Activated T-cell treated with anti-CD3 and anti-CD28 coated beads, Interleukin-2, amount 50 U/mL, for 72 hours (primary cell): ENCODE results near the gene F3. TPM values are rescaled to one million over a fixed set of nuclear protein-coding genes. Genes with fewer than 3 reads are reported as not detected.

Experiments
- ATAC-seq, 2 donors: fragments of 150-1000 bp; cut with Tn5 transposase; replicated peaks in 1 of 2; 2 replicates each; pipeline ENCODE4 v1.10.0; 2021; ENCODE audit warnings: moderate library complexity in 2 of 2, mild to moderate bottlenecking in 1 of 2
- DNase-seq, 2 donors: peaks; one replicate each; pipeline ENCODE4 v3.0.0; 2021 to 2022; ENCODE audit warnings: mixed read lengths in 1 of 2
- H3K27ac Mint-ChIP-seq: one replicate; pipeline ENCODE4 v1.8.0; 2022; ENCODE audit warnings: mild to moderate bottlenecking, moderate library complexity, mixed read lengths
- H3K27me3 Mint-ChIP-seq: one replicate; pipeline ENCODE4 v1.8.0; 2022; ENCODE audit warnings: low read depth, mixed read lengths
- H3K36me3 Mint-ChIP-seq, 2 donors: one replicate each; pipeline ENCODE4 v1.8.0; 2022; ENCODE audit warnings: mixed read lengths in 2 of 2, mild to moderate bottlenecking in 1 of 2; ENCODE audit not compliant: insufficient read depth in 2 of 2
- H3K4me1 Mint-ChIP-seq: one replicate; pipeline ENCODE4 v1.8.0; 2022; ENCODE audit warnings: low read depth, mixed read lengths
- H3K4me3 Mint-ChIP-seq, 2 donors: one replicate each; pipeline ENCODE4 v1.8.0; 2022; ENCODE audit warnings: mild to moderate bottlenecking in 2 of 2, mixed read lengths in 2 of 2, moderate library complexity in 2 of 2
- H3K9me3 Mint-ChIP-seq, 2 donors: one replicate each; pipeline ENCODE4 v1.8.0; 2022; ENCODE audit warnings: mixed read lengths in 2 of 2
- total RNA-seq, 2 donors: library from RNA; stranded (reverse); gene quantifications; one replicate each; pipeline ENCODE4 v1.2.3, GENCODE V29; 2022

Gene F3
- total RNA-seq, 2 donors from 2014 or later = 0.23 to 0.65 TPM

GRCh38 chr1:94544706-94545490 is 3.3 kb upstream of the F3 start:
- Mint-ChIP-seq H3K9me3 (no peaks in the 10 kb centered on the region), H3K36me3 (no peaks in the 10 kb centered on the region), H3K4me1 (peaks cover 26% of the 10 kb centered on the region), H3K27me3 (peaks cover 77% of the 10 kb centered on the region), H3K4me3 (no peak overlapping the region), H3K27ac (no peak overlapping the region)
- ATAC-seq (no peak), DNase-seq (no peak)

GRCh38 chr1:94543893-94544635 is 2.5 kb upstream of the F3 start:
- no peak for ATAC-seq
- H3K4me1 Mint-ChIP-seq = peaks cover 26% of the 10 kb centered on the region
- DNase-seq = no peak
- peaks cover 81% of the 10 kb centered on the region for H3K27me3 Mint-ChIP-seq
- H3K9me3 Mint-ChIP-seq = no peaks in the 10 kb centered on the region
- H3K27ac Mint-ChIP-seq = no peak overlapping the region
- no peaks in the 10 kb centered on the region for H3K36me3 Mint-ChIP-seq
- H3K4me3 Mint-ChIP-seq = no peak overlapping the region

- Mint-ChIP-seq H3K36me3 (no peaks in the 10 kb centered on the region), H3K4me3 (peak overlapping the region; percentile 6 to 89), H3K4me1 (peaks cover 26% of the 10 kb centered on the region), H3K27me3 (peaks cover 84% of the 10 kb centered on the region), H3K27ac (no peak overlapping the region), H3K9me3 (no peaks in the 10 kb centered on the region)
- ATAC-seq = no peak
- DNase-seq = no peak
Observed at GRCh38 chr1:94543001-94543400, 1.4 kb upstream of the F3 start.

- Mint-ChIP-seq H3K4me3 (peak overlapping the region; percentile 89 to 91), H3K4me1 (peaks cover 26% of the 10 kb centered on the region), H3K27ac (peak overlapping the region; percentile 44), H3K27me3 (peaks cover 80% of the 10 kb centered on the region), H3K9me3 (no peaks in the 10 kb centered on the region), H3K36me3 (no peaks in the 10 kb centered on the region)
- ATAC-seq = peak; percentile 20 to 24
- DNase-seq = no peak
Observed at GRCh38 chr1:94542088-94542870, 720 bp upstream of the F3 start.

GRCh38 chr1:94540440-94541245 is 916 bp downstream of the F3 start:
- Mint-ChIP-seq H3K4me1 (peaks cover 26% of the 10 kb centered on the region), H3K9me3 (no peaks in the 10 kb centered on the region)
- ATAC-seq = no peak

GRCh38 chr1:94539496-94539895 is 2.1 kb downstream of the F3 start:
- no peak overlapping the region for H3K4me3 Mint-ChIP-seq
- peaks cover 26% of the 10 kb centered on the region for H3K4me1 Mint-ChIP-seq
- peaks cover 78% of the 10 kb centered on the region for H3K27me3 Mint-ChIP-seq
- no peaks in the 10 kb centered on the region for H3K9me3 Mint-ChIP-seq
- DNase-seq (no peak), ATAC-seq (no peak)
- no peak overlapping the region for H3K27ac Mint-ChIP-seq
- H3K36me3 Mint-ChIP-seq = no peaks in the 10 kb centered on the region

More at GRCh38 chr1:94540440-94541245, 916 bp downstream of the F3 start:
- peaks cover 80% of the 10 kb centered on the region for H3K27me3 Mint-ChIP-seq
- DNase-seq = no peak
- no peaks in the 10 kb centered on the region for H3K36me3 Mint-ChIP-seq
- H3K27ac Mint-ChIP-seq = no peak overlapping the region
- H3K4me3 Mint-ChIP-seq = peak overlapping the region; percentile 83 to 91

- no peaks in the 10 kb centered on the region for H3K9me3 Mint-ChIP-seq
- H3K27ac Mint-ChIP-seq = no peak overlapping the region
- H3K4me1 Mint-ChIP-seq = peaks cover 26% of the 10 kb centered on the region
- ATAC-seq (no peak), DNase-seq (no peak)
- H3K27me3 Mint-ChIP-seq = peaks cover 69% of the 10 kb centered on the region
- no peak overlapping the region for H3K4me3 Mint-ChIP-seq
- no peaks in the 10 kb centered on the region for H3K36me3 Mint-ChIP-seq
Observed at GRCh38 chr1:94538243-94538827, 3.2 kb downstream of the F3 start.

GRCh38 chr1:94537254-94537653 is 4.3 kb downstream of the F3 start:
- Mint-ChIP-seq H3K27ac (no peak overlapping the region), H3K4me1 (peaks cover 17% of the 10 kb centered on the region), H3K27me3 (peaks cover 58% of the 10 kb centered on the region), H3K36me3 (no peaks in the 10 kb centered on the region), H3K4me3 (no peak overlapping the region), H3K9me3 (no peaks in the 10 kb centered on the region)
- DNase-seq = no peak
- ATAC-seq = no peak

GRCh38 chr1:94535879-94536278 is 5.7 kb downstream of the F3 start:
- no peak for DNase-seq
- no peaks in the 10 kb centered on the region for H3K36me3 Mint-ChIP-seq
- peaks cover 51% of the 10 kb centered on the region for H3K27me3 Mint-ChIP-seq
- no peak for ATAC-seq
- no peak overlapping the region for H3K27ac Mint-ChIP-seq
- no peaks in the 10 kb centered on the region for H3K9me3 Mint-ChIP-seq
- H3K4me1 Mint-ChIP-seq = peaks cover 9% of the 10 kb centered on the region
- no peak overlapping the region for H3K4me3 Mint-ChIP-seq

GRCh38 chr1:94535095-94535494 is 6.5 kb downstream of the F3 start:
- DNase-seq = no peak
- no peaks in the 10 kb centered on the region for H3K9me3 Mint-ChIP-seq
- no peak overlapping the region for H3K27ac Mint-ChIP-seq
- H3K4me1 Mint-ChIP-seq = peaks cover 1% of the 10 kb centered on the region
- no peak for ATAC-seq
- no peaks in the 10 kb centered on the region for H3K36me3 Mint-ChIP-seq
- peaks cover 43% of the 10 kb centered on the region for H3K27me3 Mint-ChIP-seq
- H3K4me3 Mint-ChIP-seq = no peak overlapping the region

- Mint-ChIP-seq H3K36me3 (no peaks in the 10 kb centered on the region), H3K9me3 (no peaks in the 10 kb centered on the region), H3K4me3 (no peak overlapping the region), H3K4me1 (no peaks in the 10 kb centered on the region), H3K27me3 (peaks cover 24% of the 10 kb centered on the region), H3K27ac (no peak overlapping the region)
- no peak for DNase-seq
- ATAC-seq = no peak
Observed at GRCh38 chr1:94532077-94532476, 9.5 kb downstream of the F3 start.

GRCh38 chr1:94531664-94532063 is 9.9 kb downstream of the F3 start:
- Mint-ChIP-seq H3K27ac (no peak overlapping the region), H3K4me3 (no peak overlapping the region), H3K36me3 (no peaks in the 10 kb centered on the region), H3K9me3 (no peaks in the 10 kb centered on the region), H3K27me3 (peaks cover 20% of the 10 kb centered on the region), H3K4me1 (no peaks in the 10 kb centered on the region)
- DNase-seq (no peak), ATAC-seq (no peak)
